ENCODE measurements around the gene HEATR9. TPM values are rescaled to one million over a fixed set of nuclear protein-coding genes. Genes with fewer than 3 reads are reported as not detected.

HEATR9 gene
- polyA plus RNA-seq, 1 of the 3 experiments (the other 2 are of a cell fraction) = not detected

DNA sequence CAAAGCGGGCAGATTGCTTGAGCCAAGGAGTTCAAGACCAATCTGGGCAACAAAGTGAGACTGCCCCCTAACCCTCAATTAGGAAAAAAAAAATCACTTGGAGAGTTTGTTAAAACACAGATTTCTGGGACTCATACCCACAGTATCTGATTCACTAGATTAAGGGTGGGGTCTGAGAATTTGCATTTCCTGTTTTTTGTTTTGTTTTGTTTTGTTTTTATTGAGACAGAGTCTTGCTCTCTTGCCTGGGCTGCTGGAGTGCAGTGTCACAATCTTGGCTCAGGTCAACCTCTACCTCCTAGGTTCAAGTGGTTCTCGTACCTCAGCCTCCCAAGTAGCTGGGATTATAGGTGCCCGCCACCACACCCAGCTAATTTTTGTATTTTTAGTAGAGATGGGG, 1.1 kb downstream of the HEATR9 start:
- Histone ChIP-seq H3K79me2 (ENCODE audit: insufficient read depth) (no peaks in the 10 kb centered on the region), H3K4me3 (ENCODE audit: low read depth in 2 of 2, low read length in 1 of 2) (no peak overlapping the region), H4K20me1 (ENCODE audit: insufficient read depth) (no peaks in the 10 kb centered on the region), H3F3A (replicated peaks; ENCODE audit: insufficient read depth) (no peaks in the 10 kb centered on the region), H3K4me2 (no peak overlapping the region), H3K36me3 (replicated peaks in 1 of 2; ENCODE audit: control insufficient read depth in 1 of 2, insufficient read depth in 2 of 2, low read length in 1 of 2) (no peaks in the 10 kb centered on the region), H3K27ac (ENCODE audit: low read depth in 2 of 2, low read length in 1 of 2) (no peak overlapping the region), H3K9me3 (no peaks in the 10 kb centered on the region), H3K9me2 (no peaks in the 10 kb centered on the region), H3K4me1 (ENCODE audit: control insufficient read depth in 1 of 2, insufficient read depth in 2 of 2, low read depth in 1 of 2, low read length in 1 of 2) (peaks cover 0 to 3% of the 10 kb centered on the region in 2 experiments; a peak in 1 of 4 replicates), H3K27me3 (ENCODE audit: insufficient read depth) (no peaks in the 10 kb centered on the region), H2AFZ (ENCODE audit: low read depth) (no peak overlapping the region), H3K9ac (no peak overlapping the region)
- 94% methylated on average over 3 of the region's 3 CpGs for WGBS (ENCODE audit: low lambda C conversion rate)
- TF ChIP-seq ELF1 (IDR thresholded peaks at IDR 0.05) = no peak
- no peak for TF ChIP-seq CHD2 (IDR thresholded peaks at IDR 0.05; ENCODE audit: low read length, partially characterized antibody)
- no peak for TF ChIP-seq MEF2A (IDR thresholded peaks at IDR 0.05; ENCODE audit: borderline replicate concordance, low read depth)
- TF ChIP-seq, protein P1, sequence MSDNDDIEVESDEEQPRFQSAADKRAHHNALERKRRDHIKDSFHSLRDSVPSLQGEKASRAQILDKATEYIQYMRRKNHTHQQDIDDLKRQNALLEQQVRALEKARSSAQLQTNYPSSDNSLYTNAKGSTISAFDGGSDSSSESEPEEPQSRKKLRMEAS (IDR thresholded peaks at IDR 0.05; ENCODE audit: low read depth) = no peak
- TF ChIP-seq TAF1 (IDR thresholded peaks at IDR 0.05; ENCODE audit: borderline replicate concordance, low read depth, low read length) = no peak
- no peak for TF ChIP-seq FOSL2 (IDR thresholded peaks at IDR 0.05; ENCODE audit: borderline replicate concordance, low read depth)
- TF ChIP-seq MXI1 (IDR thresholded peaks at IDR 0.05; ENCODE audit: low read depth, low read length) = no peak
- TF ChIP-seq, protein P2, sequence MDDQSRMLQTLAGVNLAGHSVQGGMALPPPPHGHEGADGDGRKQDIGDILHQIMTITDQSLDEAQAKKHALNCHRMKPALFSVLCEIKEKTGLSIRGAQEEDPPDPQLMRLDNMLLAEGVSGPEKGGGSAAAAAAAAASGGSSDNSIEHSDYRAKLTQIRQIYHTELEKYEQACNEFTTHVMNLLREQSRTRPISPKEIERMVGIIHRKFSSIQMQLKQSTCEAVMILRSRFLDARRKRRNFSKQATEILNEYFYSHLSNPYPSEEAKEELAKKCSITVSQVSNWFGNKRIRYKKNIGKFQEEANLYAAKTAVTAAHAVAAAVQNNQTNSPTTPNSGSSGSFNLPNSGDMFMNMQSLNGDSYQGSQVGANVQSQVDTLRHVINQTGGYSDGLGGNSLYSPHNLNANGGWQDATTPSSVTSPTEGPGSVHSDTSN (IDR thresholded peaks at IDR 0.05) = no peak
- TF ChIP-seq, protein P3, sequence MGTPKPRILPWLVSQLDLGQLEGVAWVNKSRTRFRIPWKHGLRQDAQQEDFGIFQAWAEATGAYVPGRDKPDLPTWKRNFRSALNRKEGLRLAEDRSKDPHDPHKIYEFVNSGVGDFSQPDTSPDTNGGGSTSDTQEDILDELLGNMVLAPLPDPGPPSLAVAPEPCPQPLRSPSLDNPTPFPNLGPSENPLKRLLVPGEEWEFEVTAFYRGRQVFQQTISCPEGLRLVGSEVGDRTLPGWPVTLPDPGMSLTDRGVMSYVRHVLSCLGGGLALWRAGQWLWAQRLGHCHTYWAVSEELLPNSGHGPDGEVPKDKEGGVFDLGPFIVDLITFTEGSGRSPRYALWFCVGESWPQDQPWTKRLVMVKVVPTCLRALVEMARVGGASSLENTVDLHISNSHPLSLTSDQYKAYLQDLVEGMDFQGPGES (IDR thresholded peaks at IDR 0.05; ENCODE audit: low read depth, low read length) = no peak
- TF ChIP-seq NRF1 (IDR thresholded peaks at IDR 0.05; ENCODE audit: low read depth, low read length) = no peak
- TF ChIP-seq TEAD4 (IDR thresholded peaks at IDR 0.05; ENCODE audit: borderline replicate concordance, insufficient read depth) = no peak
- no peak for TF ChIP-seq YY1 (IDR thresholded peaks at IDR 0.05; ENCODE audit: low read depth)
- TF ChIP-seq JUND (IDR thresholded peaks at IDR 0.05) = no peak
- TF ChIP-seq FOXJ3 (CRISPR knock-in tag; IDR thresholded peaks at IDR 0.05) = no peak
- no peak for TF ChIP-seq RCOR1 (IDR thresholded peaks at IDR 0.05; ENCODE audit: low read length)
- TF ChIP-seq, protein P4, sequence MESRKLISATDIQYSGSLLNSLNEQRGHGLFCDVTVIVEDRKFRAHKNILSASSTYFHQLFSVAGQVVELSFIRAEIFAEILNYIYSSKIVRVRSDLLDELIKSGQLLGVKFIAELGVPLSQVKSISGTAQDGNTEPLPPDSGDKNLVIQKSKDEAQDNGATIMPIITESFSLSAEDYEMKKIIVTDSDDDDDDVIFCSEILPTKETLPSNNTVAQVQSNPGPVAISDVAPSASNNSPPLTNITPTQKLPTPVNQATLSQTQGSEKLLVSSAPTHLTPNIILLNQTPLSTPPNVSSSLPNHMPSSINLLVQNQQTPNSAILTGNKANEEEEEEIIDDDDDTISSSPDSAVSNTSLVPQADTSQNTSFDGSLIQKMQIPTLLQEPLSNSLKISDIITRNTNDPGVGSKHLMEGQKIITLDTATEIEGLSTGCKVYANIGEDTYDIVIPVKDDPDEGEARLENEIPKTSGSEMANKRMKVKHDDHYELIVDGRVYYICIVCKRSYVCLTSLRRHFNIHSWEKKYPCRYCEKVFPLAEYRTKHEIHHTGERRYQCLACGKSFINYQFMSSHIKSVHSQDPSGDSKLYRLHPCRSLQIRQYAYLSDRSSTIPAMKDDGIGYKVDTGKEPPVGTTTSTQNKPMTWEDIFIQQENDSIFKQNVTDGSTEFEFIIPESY (IDR thresholded peaks at IDR 0.05; ENCODE audit: borderline replicate concordance, low read depth) = no peak
- TF ChIP-seq TCF12 (IDR thresholded peaks at IDR 0.05) = no peak
- TF ChIP-seq SIN3A (IDR thresholded peaks at IDR 0.05; ENCODE audit: borderline replicate concordance, low read depth, low read length) = no peak
- DNase-seq = no peak
- ChIA-PET POLR2A (no interaction called here), CTCF (interaction anchor here (1.1 kb wide), 1 partner anchor 59 kb away, joined by 3 read pairs; the partner anchor contains the start of gene TAF15)
